OCI-LY7 (cell line): Measurements from ENCODE around the gene IMP4.

Experiments
- EZH2phosphoT487 ChIP-seq: fragments of 200-600 bp; sonication (generic); IDR thresholded peaks from 2 replicates; pipeline ENCODE4 v1.6.1; 2018; ENCODE audit warnings: low read depth, borderline replicate concordance, mild to moderate bottlenecking, mixed run types, antibody characterized with exemption, low read length, moderate library complexity, mixed read lengths
- TF ChIP-seq, protein P1 (sequence below): fragments of 200-600 bp; sonication (generic); conservative IDR thresholded peaks from 2 replicates; pipeline ENCODE4 v1.5.1; 2014; ENCODE audit warnings: mild to moderate bottlenecking, antibody characterized with exemption, low read length, moderate library complexity, mixed read lengths

DNA sequence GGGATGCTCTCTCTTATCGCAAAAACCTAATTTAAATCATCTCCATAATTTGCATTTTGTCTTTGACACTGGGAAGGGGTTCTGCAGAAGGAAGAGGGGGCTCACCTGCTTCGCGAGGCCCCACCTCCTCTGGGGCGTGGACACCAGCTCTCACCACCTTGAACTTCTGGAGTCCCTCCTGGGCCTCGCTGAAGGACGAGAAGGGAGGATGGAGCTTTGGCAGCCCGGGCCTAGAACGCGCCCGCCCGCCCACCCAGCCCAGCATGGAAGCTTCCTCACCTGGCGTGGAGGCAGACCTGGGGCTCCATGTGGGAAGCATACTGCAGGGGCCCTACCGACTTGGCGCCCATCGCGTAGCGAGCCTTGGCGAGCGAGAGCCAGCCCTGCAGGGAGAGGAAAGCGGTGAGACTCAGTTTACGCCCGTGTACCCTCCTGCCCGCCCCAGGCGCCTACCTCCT is 1.1 kb upstream of the IMP4 start:
- TF ChIP-seq, protein P1, sequence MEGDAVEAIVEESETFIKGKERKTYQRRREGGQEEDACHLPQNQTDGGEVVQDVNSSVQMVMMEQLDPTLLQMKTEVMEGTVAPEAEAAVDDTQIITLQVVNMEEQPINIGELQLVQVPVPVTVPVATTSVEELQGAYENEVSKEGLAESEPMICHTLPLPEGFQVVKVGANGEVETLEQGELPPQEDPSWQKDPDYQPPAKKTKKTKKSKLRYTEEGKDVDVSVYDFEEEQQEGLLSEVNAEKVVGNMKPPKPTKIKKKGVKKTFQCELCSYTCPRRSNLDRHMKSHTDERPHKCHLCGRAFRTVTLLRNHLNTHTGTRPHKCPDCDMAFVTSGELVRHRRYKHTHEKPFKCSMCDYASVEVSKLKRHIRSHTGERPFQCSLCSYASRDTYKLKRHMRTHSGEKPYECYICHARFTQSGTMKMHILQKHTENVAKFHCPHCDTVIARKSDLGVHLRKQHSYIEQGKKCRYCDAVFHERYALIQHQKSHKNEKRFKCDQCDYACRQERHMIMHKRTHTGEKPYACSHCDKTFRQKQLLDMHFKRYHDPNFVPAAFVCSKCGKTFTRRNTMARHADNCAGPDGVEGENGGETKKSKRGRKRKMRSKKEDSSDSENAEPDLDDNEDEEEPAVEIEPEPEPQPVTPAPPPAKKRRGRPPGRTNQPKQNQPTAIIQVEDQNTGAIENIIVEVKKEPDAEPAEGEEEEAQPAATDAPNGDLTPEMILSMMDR: no peak
- TF ChIP-seq EZH2phosphoT487: no peak
